ENCODE data around the gene KIF12.

The KIF12 gene

DNA sequence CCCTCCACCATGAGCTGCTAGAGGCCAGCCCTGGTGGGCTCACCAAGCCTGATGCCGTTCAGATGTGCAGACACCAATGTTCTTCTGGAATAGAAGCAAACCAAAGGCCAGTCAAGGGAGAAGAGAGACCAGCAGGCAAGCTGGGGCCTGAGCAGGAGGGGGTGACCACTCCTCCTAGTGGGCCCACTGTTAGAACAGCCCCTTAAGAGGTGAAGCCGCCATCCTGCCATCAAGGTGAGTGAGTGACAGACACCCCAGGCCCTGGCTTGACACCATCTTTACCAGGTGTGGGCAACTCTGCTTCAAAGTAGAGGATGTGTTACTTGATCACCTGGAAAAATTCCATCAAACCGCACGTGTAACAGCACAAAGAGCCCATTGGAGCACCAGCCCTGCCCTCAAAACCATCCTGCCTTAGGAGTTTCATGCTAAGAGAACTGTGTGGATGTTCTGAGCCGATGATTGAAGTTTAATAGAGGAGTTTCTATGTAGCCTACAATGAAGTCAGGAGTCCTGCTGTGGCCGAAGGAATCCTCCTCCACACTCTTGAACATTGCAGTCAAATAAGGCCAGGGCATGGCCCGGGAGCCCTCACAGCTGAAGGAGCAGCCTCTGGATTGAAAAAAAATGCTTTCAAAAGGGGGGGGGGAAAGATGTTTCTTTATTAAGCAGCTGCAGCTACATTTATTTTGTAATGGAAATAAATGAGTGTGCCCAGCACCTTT lies 41.8 kb downstream of the KIF12 start:
- Histone ChIP-seq H3K4me1 (ENCODE audit: control insufficient read depth, insufficient read depth, low read length) (peaks cover 15% of the 10 kb centered on the region), H3K27me3 (replicated peaks; ENCODE audit: control insufficient read depth, insufficient read depth, low read length) (peaks cover 16% of the 10 kb centered on the region), H3K4me3 (ENCODE audit: low read length) (no peak overlapping the region), H3K9me3 (ENCODE audit: control insufficient read depth, low read length) (no peaks in the 10 kb centered on the region), H3K36me3 (ENCODE audit: control insufficient read depth, insufficient read depth, low read length, severe bottlenecking) (no peaks in the 10 kb centered on the region), H3K9ac (ENCODE audit: low read length) (no peak overlapping the region)
- no peak for DNase-seq (ENCODE audit: low read depth)

DNA sequence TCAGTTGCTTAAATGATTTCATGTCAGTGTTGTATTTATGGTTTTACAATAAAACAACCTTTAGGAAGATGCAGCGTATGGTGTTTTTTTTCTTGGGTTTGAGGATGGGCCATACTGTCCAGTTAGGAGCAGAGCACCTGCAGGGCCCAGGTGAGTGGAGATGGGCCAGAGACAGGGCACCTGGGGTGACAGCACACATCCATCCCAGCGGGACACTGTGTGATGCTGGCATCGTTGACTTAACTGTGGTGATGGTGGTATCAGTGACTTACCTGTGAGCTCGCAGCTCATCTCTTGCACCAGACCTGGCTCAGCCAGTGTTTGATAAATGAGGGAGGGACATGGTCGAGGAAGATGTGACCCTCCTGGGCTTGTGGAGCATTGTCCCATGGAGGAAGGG lies 42.6 kb downstream of the KIF12 start:
- H3K4me1 ChIP-seq (ENCODE audit: control insufficient read depth, insufficient read depth, low read length): peaks cover 15% of the 10 kb centered on the region
- H3K27me3 ChIP-seq (replicated peaks; ENCODE audit: control insufficient read depth, insufficient read depth, low read length): peaks cover 9% of the 10 kb centered on the region
- peaks cover 6% of the 10 kb centered on the region for H3K36me3 ChIP-seq (ENCODE audit: control insufficient read depth, insufficient read depth, low read length, severe bottlenecking)
- H3K9me3 ChIP-seq (ENCODE audit: control insufficient read depth, low read length): no peaks in the 10 kb centered on the region
- no peak overlapping the region for H3K4me3 ChIP-seq (ENCODE audit: low read length)
- H3K9ac ChIP-seq (ENCODE audit: low read length): no peak overlapping the region
- no peak for DNase-seq (ENCODE audit: low read depth)

DNA sequence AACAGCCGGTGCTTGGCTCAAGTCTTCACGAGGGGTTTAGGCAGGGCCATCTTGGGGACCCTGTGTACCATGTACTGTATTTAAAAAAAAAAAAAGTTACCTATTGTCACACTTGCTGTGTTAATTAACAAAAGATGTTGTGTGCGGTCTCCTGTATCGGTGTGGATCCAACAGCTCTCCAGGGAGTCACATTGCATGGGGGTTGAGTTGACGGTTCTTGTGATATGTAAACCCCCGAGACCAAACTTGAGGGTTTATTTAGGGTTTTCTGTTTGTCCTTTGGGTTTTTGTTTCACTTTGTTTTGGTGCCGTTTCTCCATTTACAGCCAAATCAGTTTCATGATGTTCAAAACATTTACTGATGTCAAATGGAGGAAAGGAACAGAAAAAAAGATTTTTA lies 43.2 kb downstream of the KIF12 start:
- Histone ChIP-seq H3K4me1 (ENCODE audit: control insufficient read depth, insufficient read depth, low read length) (peaks cover 15% of the 10 kb centered on the region), H3K4me3 (ENCODE audit: low read length) (no peak overlapping the region), H3K27me3 (replicated peaks; ENCODE audit: control insufficient read depth, insufficient read depth, low read length) (peaks cover 5% of the 10 kb centered on the region), H3K36me3 (ENCODE audit: control insufficient read depth, insufficient read depth, low read length, severe bottlenecking) (peaks cover 13% of the 10 kb centered on the region), H3K9me3 (ENCODE audit: control insufficient read depth, low read length) (no peaks in the 10 kb centered on the region), H3K9ac (ENCODE audit: low read length) (no peak overlapping the region)
- no peak for DNase-seq (ENCODE audit: low read depth)

DNA sequence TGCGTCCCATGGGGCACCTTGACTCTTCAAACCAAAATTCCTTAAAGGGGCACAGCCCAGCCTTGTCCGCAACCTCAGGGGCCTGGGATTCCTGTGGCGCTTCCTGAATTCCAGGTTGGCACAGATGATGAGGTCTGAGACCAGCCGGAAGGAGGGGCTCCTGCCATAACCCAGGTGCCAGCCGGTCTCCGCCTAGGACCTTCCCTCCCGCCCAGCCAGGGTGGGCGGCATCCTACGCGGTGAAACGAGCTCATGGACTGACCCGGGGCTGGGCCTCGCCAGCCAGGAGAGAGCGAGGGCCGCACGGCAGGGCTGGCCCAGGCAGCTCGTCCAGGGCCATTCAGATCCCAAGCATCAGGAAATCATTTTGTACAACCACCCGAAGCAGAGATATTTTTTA lies 44.0 kb downstream of the KIF12 start:
- no peak overlapping the region for H3K9ac ChIP-seq (ENCODE audit: low read length)
- no peak for DNase-seq (ENCODE audit: low read depth)
- H3K36me3 ChIP-seq (ENCODE audit: control insufficient read depth, insufficient read depth, low read length, severe bottlenecking): peaks cover 21% of the 10 kb centered on the region
- peaks cover 11% of the 10 kb centered on the region for H3K4me1 ChIP-seq (ENCODE audit: control insufficient read depth, insufficient read depth, low read length)
- H3K9me3 ChIP-seq (ENCODE audit: control insufficient read depth, low read length): no peaks in the 10 kb centered on the region
- no peaks in the 10 kb centered on the region for H3K27me3 ChIP-seq (replicated peaks; ENCODE audit: control insufficient read depth, insufficient read depth, low read length)
- no peak overlapping the region for H3K4me3 ChIP-seq (ENCODE audit: low read length)

DNA sequence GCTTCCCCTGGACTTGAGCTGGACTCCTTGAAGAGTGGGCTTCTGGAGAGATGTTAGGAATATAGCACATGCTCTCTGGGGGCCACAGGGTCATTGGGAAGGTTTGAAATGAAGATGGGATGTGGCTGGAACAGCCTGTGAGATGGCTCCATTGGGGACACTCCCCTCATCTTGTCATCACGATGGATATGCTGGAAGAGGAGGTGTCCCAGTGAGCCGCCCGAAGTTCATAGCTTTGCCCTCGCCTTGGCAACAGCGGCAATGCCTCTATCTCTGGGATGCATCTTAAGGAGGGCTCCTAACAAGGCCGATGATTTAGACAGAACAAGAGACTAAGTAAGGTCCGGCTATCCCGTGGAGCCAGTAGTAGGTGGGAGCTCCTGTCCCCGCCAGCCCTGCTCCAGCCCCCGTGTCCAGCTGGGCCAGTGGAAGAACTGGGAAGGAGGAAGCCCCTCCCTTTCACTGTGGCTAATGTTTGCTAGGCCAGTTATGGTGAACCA lies 44.9 kb downstream of the KIF12 start:
- DNase-seq (ENCODE audit: low read depth): no peak
- no peak overlapping the region for H3K9ac ChIP-seq (ENCODE audit: low read length)
- no peak overlapping the region for H3K4me3 ChIP-seq (ENCODE audit: low read length)
- H3K27me3 ChIP-seq (replicated peaks; ENCODE audit: control insufficient read depth, insufficient read depth, low read length): no peaks in the 10 kb centered on the region
- no peaks in the 10 kb centered on the region for H3K9me3 ChIP-seq (ENCODE audit: control insufficient read depth, low read length)
- H3K4me1 ChIP-seq (ENCODE audit: control insufficient read depth, insufficient read depth, low read length): peaks cover 3% of the 10 kb centered on the region
- peaks cover 29% of the 10 kb centered on the region for H3K36me3 ChIP-seq (ENCODE audit: control insufficient read depth, insufficient read depth, low read length, severe bottlenecking)

DNA sequence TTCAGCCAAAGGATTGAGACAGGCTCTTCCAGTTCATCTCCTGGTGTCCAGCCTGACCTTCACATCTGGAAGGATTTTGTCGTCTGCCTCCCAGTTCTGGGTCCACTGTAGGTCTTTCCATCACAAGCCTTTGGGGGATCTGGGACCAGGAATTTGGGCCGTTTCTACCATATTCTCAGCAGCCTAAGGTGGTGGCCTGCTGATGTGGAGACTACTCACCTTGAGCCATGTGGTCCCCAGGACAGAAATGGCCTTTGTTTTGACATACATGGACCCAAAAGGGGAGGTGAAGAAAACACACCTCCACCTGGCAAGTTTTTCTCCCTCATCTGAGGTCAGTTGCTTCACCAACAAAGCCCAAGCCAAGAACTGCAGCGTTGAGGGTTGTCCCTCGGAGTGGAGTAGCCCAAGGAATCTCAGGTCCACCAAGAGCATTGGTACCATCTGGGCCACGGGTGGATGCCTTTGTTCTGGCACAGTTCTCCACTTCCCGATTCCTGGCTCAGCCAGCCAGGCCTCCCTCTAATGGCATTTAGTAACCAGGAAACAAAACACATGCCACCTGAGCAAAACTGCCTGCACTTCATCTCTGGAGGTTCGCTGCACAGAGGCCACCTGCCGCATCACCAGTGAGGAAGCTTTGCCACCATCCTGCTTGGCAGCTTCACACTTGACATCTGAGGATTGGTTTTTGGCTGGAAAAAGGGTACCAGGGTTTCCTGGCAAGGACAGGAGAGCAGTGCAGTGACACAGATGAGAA lies 45.7 kb downstream of the KIF12 start:
- DNase-seq (ENCODE audit: low read depth): no peak
- no peak overlapping the region for H3K4me3 ChIP-seq (ENCODE audit: low read length)
- no peak overlapping the region for H3K9ac ChIP-seq (ENCODE audit: low read length)
- no peaks in the 10 kb centered on the region for H3K9me3 ChIP-seq (ENCODE audit: control insufficient read depth, low read length)
- no peaks in the 10 kb centered on the region for H3K27me3 ChIP-seq (replicated peaks; ENCODE audit: control insufficient read depth, insufficient read depth, low read length)
- no peaks in the 10 kb centered on the region for H3K4me1 ChIP-seq (ENCODE audit: control insufficient read depth, insufficient read depth, low read length)
- peaks cover 37% of the 10 kb centered on the region for H3K36me3 ChIP-seq (ENCODE audit: control insufficient read depth, insufficient read depth, low read length, severe bottlenecking)

DNA sequence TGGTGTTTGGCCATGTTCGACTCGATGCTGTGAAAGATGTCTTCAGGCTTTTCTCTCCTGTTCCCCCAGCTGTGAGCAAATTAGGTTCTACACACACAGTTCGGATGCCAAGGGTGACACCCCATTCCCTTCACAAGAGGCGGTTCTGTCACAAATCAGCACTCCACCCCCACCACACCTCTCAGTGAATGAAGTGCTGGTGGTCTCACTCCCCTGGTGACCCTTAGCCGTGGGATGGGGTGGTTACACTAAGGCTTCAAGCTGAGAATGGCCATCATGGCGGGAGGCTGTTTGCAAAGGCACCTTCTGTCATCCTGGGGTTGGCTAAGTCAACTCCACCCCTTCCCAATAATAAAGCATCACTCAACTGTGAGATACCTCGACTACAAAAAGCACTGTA lies 47.4 kb downstream of the KIF12 start:
- Histone ChIP-seq H3K4me3 (ENCODE audit: low read length) (no peak overlapping the region), H3K27me3 (replicated peaks; ENCODE audit: control insufficient read depth, insufficient read depth, low read length) (no peaks in the 10 kb centered on the region), H3K9ac (ENCODE audit: low read length) (no peak overlapping the region), H3K4me1 (ENCODE audit: control insufficient read depth, insufficient read depth, low read length) (no peaks in the 10 kb centered on the region), H3K36me3 (ENCODE audit: control insufficient read depth, insufficient read depth, low read length, severe bottlenecking) (peaks cover 44% of the 10 kb centered on the region), H3K9me3 (ENCODE audit: control insufficient read depth, low read length) (no peaks in the 10 kb centered on the region)
- no peak for DNase-seq (ENCODE audit: low read depth)

DNA sequence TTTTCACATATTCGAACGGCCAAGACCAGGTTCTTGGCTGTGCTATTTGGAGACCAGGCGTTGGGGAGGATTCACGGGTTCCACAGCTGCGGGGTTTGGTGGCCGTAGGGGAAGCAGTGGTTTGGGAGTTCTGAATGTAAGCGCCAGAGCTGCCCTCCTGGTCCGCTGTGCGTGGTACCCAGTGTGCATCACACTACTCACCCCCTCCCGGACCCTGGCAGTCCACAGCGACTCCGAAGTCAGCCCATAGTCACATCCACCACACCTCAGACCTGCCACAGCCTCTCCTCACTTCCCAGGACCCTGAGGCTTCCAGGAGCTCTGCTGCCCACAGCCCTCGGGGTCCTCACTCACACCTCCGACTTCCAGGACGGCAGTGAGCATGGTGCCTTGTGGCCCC lies 47.8 kb downstream of the KIF12 start:
- H3K36me3 ChIP-seq (ENCODE audit: control insufficient read depth, insufficient read depth, low read length, severe bottlenecking): peaks cover 44% of the 10 kb centered on the region
- no peaks in the 10 kb centered on the region for H3K27me3 ChIP-seq (replicated peaks; ENCODE audit: control insufficient read depth, insufficient read depth, low read length)
- no peak overlapping the region for H3K4me3 ChIP-seq (ENCODE audit: low read length)
- no peaks in the 10 kb centered on the region for H3K9me3 ChIP-seq (ENCODE audit: control insufficient read depth, low read length)
- H3K4me1 ChIP-seq (ENCODE audit: control insufficient read depth, insufficient read depth, low read length): no peaks in the 10 kb centered on the region
- no peak overlapping the region for H3K9ac ChIP-seq (ENCODE audit: low read length)
- DNase-seq (ENCODE audit: low read depth): no peak

DNA sequence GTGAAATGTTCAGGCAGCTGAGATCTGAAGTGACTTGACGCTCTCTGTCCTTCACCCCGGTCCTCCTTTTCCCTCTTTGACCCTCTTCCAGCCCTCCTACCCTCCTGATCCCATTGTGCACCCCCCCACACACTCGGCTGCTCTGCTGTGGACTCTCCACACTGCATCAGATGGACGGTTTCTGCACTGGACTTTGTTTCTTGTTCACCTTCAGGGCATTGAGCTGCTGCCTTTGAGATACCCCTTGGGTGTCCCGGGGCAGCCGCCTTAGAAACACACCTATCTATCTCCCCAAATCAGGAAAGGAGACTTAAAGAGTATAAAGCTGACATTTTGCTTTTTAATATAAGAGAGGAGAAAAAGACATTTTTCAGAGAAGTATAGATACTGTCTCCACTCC lies 48.4 kb downstream of the KIF12 start:
- no peak overlapping the region for H3K4me3 ChIP-seq (ENCODE audit: low read length)
- no peaks in the 10 kb centered on the region for H3K4me1 ChIP-seq (ENCODE audit: control insufficient read depth, insufficient read depth, low read length)
- DNase-seq (ENCODE audit: low read depth): no peak
- H3K9me3 ChIP-seq (ENCODE audit: control insufficient read depth, low read length): no peaks in the 10 kb centered on the region
- H3K27me3 ChIP-seq (replicated peaks; ENCODE audit: control insufficient read depth, insufficient read depth, low read length): no peaks in the 10 kb centered on the region
- H3K36me3 ChIP-seq (ENCODE audit: control insufficient read depth, insufficient read depth, low read length, severe bottlenecking): peaks cover 44% of the 10 kb centered on the region
- no peak overlapping the region for H3K9ac ChIP-seq (ENCODE audit: low read length)

DNA sequence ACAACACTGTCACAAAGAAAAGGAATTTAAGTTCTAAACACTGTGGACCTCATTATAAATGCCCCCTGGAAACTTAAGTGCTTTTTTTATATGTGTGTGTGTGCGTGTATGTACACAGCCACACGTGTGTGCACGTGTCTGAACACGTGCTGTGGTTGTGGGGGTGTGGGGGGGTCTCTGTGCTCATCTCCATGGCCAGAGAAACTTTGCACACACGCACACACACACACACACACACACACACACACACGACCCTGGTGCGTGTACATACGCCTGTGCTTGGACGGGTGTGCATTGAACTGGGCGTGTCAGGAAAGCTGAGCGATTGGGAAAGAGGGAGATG lies 48.9 kb downstream of the KIF12 start:
- Histone ChIP-seq H3K9ac (ENCODE audit: low read length) (no peak overlapping the region), H3K4me1 (ENCODE audit: control insufficient read depth, insufficient read depth, low read length) (no peaks in the 10 kb centered on the region), H3K9me3 (ENCODE audit: control insufficient read depth, low read length) (no peaks in the 10 kb centered on the region), H3K4me3 (ENCODE audit: low read length) (no peak overlapping the region), H3K36me3 (ENCODE audit: control insufficient read depth, insufficient read depth, low read length, severe bottlenecking) (peaks cover 44% of the 10 kb centered on the region), H3K27me3 (replicated peaks; ENCODE audit: control insufficient read depth, insufficient read depth, low read length) (no peaks in the 10 kb centered on the region)
- DNase-seq (ENCODE audit: low read depth): no peak

DNA sequence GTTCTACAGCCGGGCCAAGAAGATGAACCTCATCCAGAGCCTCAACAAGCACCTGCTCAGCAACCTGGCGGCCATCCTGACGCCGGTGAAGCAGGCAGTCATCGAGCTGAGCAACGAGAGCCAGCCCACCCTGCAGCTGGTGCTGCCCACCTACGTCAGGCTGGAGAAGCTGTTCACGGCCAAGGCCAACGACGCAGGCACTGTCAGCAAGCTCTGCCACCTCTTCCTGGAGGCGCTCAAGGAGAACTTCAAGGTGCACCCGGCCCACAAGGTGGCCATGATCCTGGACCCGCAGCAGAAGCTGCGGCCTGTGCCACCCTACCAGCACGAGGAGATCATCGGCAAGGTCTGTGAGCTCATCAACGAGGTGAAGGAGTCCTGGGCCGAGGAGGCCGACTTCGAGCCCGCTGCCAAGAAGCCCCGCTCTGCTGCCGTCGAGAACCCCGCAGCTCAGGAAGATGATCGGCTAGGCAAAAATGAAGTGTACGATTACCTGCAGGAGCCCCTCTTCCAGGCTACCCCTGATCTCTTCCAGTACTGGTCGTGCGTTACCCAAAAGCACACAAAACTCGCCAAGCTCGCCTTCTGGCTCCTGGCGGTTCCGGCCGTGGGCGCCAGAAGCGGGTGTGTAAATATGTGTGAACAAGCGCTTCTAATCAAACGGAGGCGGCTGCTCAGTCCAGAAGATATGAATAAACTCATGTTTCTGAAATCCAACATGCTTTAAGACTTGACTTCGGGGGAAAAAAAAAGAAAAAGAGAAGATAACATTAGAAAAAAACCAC lies 49.5 kb downstream of the KIF12 start:
- no peaks in the 10 kb centered on the region for H3K27me3 ChIP-seq (replicated peaks; ENCODE audit: control insufficient read depth, insufficient read depth, low read length)
- H3K4me1 ChIP-seq (ENCODE audit: control insufficient read depth, insufficient read depth, low read length): no peaks in the 10 kb centered on the region
- H3K9me3 ChIP-seq (ENCODE audit: control insufficient read depth, low read length): no peaks in the 10 kb centered on the region
- no peak overlapping the region for H3K9ac ChIP-seq (ENCODE audit: low read length)
- H3K36me3 ChIP-seq (ENCODE audit: control insufficient read depth, insufficient read depth, low read length, severe bottlenecking): peaks cover 44% of the 10 kb centered on the region
- H3K4me3 ChIP-seq (ENCODE audit: low read length): no peak overlapping the region
- no peak for DNase-seq (ENCODE audit: low read depth)
